ENCODE results near the gene MICU1. TPM values are rescaled to one million over a fixed set of nuclear protein-coding genes. Genes with fewer than 3 reads are reported as not detected.

The MICU1 gene
- polyA plus RNA-seq, 1 of the 3 experiments (the other 2 are of a cell fraction): 24.6 TPM

- H3K4me1 ChIP-seq (ENCODE audit: control insufficient read depth in 1 of 2, insufficient read depth in 2 of 2, low read depth in 1 of 2, low read length in 1 of 2): peaks cover 9 to 15% of the 10 kb centered on the region in 2 experiments; a peak in 1 of 4 replicates
- H2AFZ ChIP-seq (ENCODE audit: low read depth): peak overlapping the region; percentile 39
- 3% methylated on average over 20 of the region's 23 CpGs for WGBS (ENCODE audit: low lambda C conversion rate)
- H3K9me2 ChIP-seq: no peaks in the 10 kb centered on the region
- H4K20me1 ChIP-seq (ENCODE audit: insufficient read depth): no peaks in the 10 kb centered on the region
- H3K36me3 ChIP-seq (replicated peaks in 1 of 2; ENCODE audit: control insufficient read depth in 1 of 2, insufficient read depth in 2 of 2, low read length in 1 of 2): peaks cover 9 to 23% of the 10 kb centered on the region in 2 experiments
- H3K79me2 ChIP-seq (ENCODE audit: insufficient read depth): peaks cover 51% of the 10 kb centered on the region
- ChIA-PET POLR2A (interaction anchor here (0.5 to 1.6 kb wide), 4 partner anchors 10 to 306 kb away, joined by 3 to 5 read pairs (median 4); no protein-coding TSS in a partner anchor), CTCF (interaction anchor here (1.2 to 9.9 kb wide), 4 partner anchors 11 to 458 kb away, joined by 3 to 86 read pairs (median 10); no protein-coding TSS in a partner anchor)
- no peaks in the 10 kb centered on the region for H3K9me3 ChIP-seq
- H3K4me3 ChIP-seq (ENCODE audit: low read depth in 2 of 2, low read length in 1 of 2): peak overlapping the region; percentile 86 to 99
- TF ChIP-seq USF2 (IDR thresholded peaks at IDR 0.05; ENCODE audit: borderline replicate concordance, low read depth, low read length): no peak
- TF ChIP-seq SIN3A (IDR thresholded peaks at IDR 0.05; ENCODE audit: borderline replicate concordance, low read depth, low read length): no peak
- no peak for TF ChIP-seq ZBTB33 (IDR thresholded peaks at IDR 0.05; ENCODE audit: borderline replicate concordance, low read depth)
- TF ChIP-seq RCOR1 (IDR thresholded peaks at IDR 0.05; ENCODE audit: low read length): no peak
- 0 out of 2 replicates have a peak, but pooled peaks have one; percentile 23 for TF ChIP-seq YY1 (IDR thresholded peaks at IDR 0.05; ENCODE audit: low read depth)
- no peak for TF ChIP-seq MEF2A (IDR thresholded peaks at IDR 0.05; ENCODE audit: borderline replicate concordance, low read depth)
- TF ChIP-seq NFIC (IDR thresholded peaks at IDR 0.05; ENCODE audit: borderline replicate concordance): no peak
- TF ChIP-seq PBX3 (IDR thresholded peaks at IDR 0.05): no peak
- no peak for TF ChIP-seq IRF3 (IDR thresholded peaks at IDR 0.05; ENCODE audit: low read depth, low read length)
- peak; percentile 57; the same call in 1 of the 2 replicates for TF ChIP-seq MXI1 (IDR thresholded peaks at IDR 0.05; ENCODE audit: low read depth, low read length)
- H3K9ac ChIP-seq: peak overlapping the region; percentile 98
- H3K27me3 ChIP-seq (ENCODE audit: insufficient read depth): no peaks in the 10 kb centered on the region
- peak overlapping the region; percentile 94 for H3K4me2 ChIP-seq
- H3K27ac ChIP-seq (ENCODE audit: low read depth in 2 of 2, low read length in 1 of 2): peak overlapping the region; percentile 99
- peaks cover 3% of the 10 kb centered on the region for H3F3A ChIP-seq (replicated peaks; ENCODE audit: insufficient read depth)
- peak; percentile 67 for DNase-seq
Observed at GRCh38 chr10:72353965-72354355, 271.9 kb downstream of the MICU1 start.
